ENCODE measurements around the gene TARS3.
"Not testable (repeated sequence)": the region's sequence is repeated elsewhere in the genome, so short reads cannot be mapped to it uniquely, and the experiment has no call there.

TARS3 gene

GRCh38 chr15:101652786-101653430 lies 71.4 kb downstream of the TARS3 start:
- FAIRE-seq: no peak

GRCh38 chr15:101652098-101652785 lies 72.0 kb downstream of the TARS3 start, which contains the start of gene TM2D3:
TSS of gene TM2D3 (minus strand) at chr15:101652381. CDS start at chr15:101652361, 20 bp downstream.
- no peak for FAIRE-seq

GRCh38 chr15:101651554-101652097 lies 72.6 kb downstream of the TARS3 start:
- FAIRE-seq: no peak

- no peak for FAIRE-seq
Measured at GRCh38 chr15:101650145-101650544, 74.1 kb downstream of the TARS3 start.

- no peak for FAIRE-seq
Measured at GRCh38 chr15:101648356-101648755, 75.9 kb downstream of the TARS3 start.

GRCh38 chr15:101647251-101647650 lies 77.0 kb downstream of the TARS3 start:
- no peak for FAIRE-seq

- no peak for FAIRE-seq
Measured at GRCh38 chr15:101646672-101647071, 77.6 kb downstream of the TARS3 start.

- no peak for FAIRE-seq
Measured at GRCh38 chr15:101642361-101642760, 81.9 kb downstream of the TARS3 start.

GRCh38 chr15:101641894-101642293 lies 82.4 kb downstream of the TARS3 start:
- FAIRE-seq: no peak

- FAIRE-seq: peak; percentile 76
Measured at GRCh38 chr15:101641129-101641764, 83.0 kb downstream of the TARS3 start.

- no peak for FAIRE-seq
Measured at GRCh38 chr15:101639667-101640066, 84.6 kb downstream of the TARS3 start.

GRCh38 chr15:101637919-101638318 lies 86.4 kb downstream of the TARS3 start:
- no peak for FAIRE-seq

- no peak for FAIRE-seq
Measured at GRCh38 chr15:101637516-101637915, 86.8 kb downstream of the TARS3 start.

GRCh38 chr15:101637038-101637437 lies 87.2 kb downstream of the TARS3 start:
- no peak for FAIRE-seq

- no peak for FAIRE-seq
Measured at GRCh38 chr15:101635944-101636727, 88.1 kb downstream of the TARS3 start.

GRCh38 chr15:101633356-101633755 lies 90.9 kb downstream of the TARS3 start:
- FAIRE-seq: no peak

GRCh38 chr15:101626729-101627128 lies 97.5 kb downstream of the TARS3 start:
- FAIRE-seq: not testable (repeated sequence)

GRCh38 chr15:101625980-101626379 lies 98.3 kb downstream of the TARS3 start:
- no peak for FAIRE-seq

GRCh38 chr15:101625184-101625583 lies 99.1 kb downstream of the TARS3 start:
- no peak for FAIRE-seq

GRCh38 chr15:101623367-101624304 lies 100.6 kb downstream of the TARS3 start:
- FAIRE-seq: no peak

- no peak for FAIRE-seq
Measured at GRCh38 chr15:101621961-101622360, 102.3 kb downstream of the TARS3 start.

GRCh38 chr15:101620671-101621070 lies 103.6 kb downstream of the TARS3 start:
- FAIRE-seq: no peak
